ENCODE measurements around the gene SIRT3. TPM values are rescaled to one million over a fixed set of nuclear protein-coding genes. Genes with fewer than 3 reads are reported as not detected.

Gene SIRT3
- total RNA-seq, 2 donors from 2014 or later: 22.1 to 22.6 TPM

DNA sequence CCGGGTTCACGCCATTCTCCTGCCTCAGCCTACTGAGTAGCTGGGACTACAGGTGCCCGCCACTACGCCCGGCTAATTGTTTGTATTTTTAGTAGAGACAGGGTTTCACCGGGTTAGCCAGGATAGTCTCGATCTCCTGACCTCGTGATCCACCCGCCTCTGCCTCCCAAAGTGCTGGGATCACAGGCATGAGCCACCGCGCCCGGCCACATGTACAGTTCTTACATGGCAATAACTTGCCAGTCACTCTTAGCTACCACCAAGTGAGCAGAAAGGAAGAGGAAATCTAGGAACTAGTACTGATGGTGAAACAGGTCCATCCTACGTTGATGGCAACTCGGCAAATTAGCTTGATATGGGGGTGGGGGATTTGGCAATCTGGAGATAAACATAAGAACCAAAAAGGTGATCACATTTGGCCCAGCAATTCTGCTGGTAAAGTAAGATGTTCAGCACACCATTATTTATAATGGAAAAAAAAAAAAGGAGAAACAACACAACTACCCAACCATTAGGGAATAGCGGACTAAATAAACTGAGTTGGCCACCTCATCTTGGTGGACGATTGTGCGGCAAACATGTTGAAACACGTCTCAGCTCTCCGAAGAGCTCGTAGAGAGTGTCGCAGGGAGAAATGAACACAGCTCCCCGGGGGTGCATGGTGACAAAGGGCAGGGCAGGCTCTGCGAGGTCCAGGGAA is 47.4 kb upstream of the SIRT3 start:
- H3K27me3 ChIP-seq: peaks cover 0 to 13% of the 10 kb centered on the region in 2 donors
- 84 to 87% methylated on average over 23 of the region's 23 CpGs for WGBS, 2 donors

DNA sequence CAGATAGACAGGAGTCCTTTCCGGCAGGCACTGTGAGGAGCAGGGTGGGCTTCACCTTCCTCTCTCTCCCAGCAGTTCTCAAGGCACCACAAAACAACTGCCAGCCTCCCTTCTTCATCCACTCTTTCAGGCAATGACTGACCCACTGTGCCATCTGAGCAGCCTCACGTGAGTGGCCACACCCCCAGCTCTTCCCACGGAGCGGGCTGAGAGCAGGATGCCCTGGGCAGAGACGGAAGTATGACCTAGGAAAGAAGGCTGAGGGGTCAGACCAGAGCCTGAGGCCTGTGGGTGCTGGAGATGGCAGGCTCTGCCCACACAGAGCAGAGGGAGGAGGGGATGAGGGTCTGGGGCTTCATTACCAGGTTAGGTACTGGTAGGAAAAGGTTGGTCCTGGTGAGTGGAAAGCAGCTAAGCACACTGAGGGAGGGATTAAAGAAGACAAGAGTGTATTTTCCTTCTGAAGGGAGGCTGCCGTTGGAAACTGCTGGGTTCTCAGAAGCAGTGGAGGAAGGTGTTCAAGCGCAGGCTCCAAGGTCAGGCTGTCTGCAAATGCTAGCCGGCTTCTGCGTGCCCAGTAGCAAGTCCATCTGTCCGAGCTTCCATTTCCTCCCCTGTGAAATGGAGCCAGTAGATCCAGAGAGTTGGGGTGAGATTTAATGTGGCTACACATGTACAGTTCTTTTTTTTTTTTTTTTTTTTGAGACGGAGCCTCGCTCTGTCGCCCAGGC is 46.7 kb upstream of the SIRT3 start:
- H3K9me3 ChIP-seq: no peaks in the 10 kb centered on the region
- H3K4me3 ChIP-seq: no peak overlapping the region
- H3K36me3 ChIP-seq (replicated peaks in 1 of 2; ENCODE audit: insufficient read depth in 1 of 2, low read depth in 2 of 2): no peaks in the 10 kb centered on the region
- no peak overlapping the region for H3K27ac ChIP-seq
- intact Hi-C loops (cut with DNase I): no loop called here
- DNase-seq (no peak), ATAC-seq (no peak)
- peaks cover 32% of the 10 kb centered on the region for H3K4me1 ChIP-seq
- peaks cover 0 to 13% of the 10 kb centered on the region in 2 donors for H3K27me3 ChIP-seq
- TF ChIP-seq, protein P1, sequence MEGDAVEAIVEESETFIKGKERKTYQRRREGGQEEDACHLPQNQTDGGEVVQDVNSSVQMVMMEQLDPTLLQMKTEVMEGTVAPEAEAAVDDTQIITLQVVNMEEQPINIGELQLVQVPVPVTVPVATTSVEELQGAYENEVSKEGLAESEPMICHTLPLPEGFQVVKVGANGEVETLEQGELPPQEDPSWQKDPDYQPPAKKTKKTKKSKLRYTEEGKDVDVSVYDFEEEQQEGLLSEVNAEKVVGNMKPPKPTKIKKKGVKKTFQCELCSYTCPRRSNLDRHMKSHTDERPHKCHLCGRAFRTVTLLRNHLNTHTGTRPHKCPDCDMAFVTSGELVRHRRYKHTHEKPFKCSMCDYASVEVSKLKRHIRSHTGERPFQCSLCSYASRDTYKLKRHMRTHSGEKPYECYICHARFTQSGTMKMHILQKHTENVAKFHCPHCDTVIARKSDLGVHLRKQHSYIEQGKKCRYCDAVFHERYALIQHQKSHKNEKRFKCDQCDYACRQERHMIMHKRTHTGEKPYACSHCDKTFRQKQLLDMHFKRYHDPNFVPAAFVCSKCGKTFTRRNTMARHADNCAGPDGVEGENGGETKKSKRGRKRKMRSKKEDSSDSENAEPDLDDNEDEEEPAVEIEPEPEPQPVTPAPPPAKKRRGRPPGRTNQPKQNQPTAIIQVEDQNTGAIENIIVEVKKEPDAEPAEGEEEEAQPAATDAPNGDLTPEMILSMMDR (IDR thresholded peaks at IDR 0.05): no peak
- no peak for TF ChIP-seq POLR2A (IDR thresholded peaks at IDR 0.05)
- WGBS, 2 donors: 42 to 47% methylated on average over 10 to 13 of the region's 13 CpGs

More for the DNA sequence above, 47.4 kb upstream of the SIRT3 start:
- TF ChIP-seq, protein P1 (IDR thresholded peaks at IDR 0.05): no peak
- TF ChIP-seq POLR2A (IDR thresholded peaks at IDR 0.05): no peak
- Histone ChIP-seq H3K4me3 (no peak overlapping the region), H3K9me3 (no peaks in the 10 kb centered on the region), H3K4me1 (peaks cover 39% of the 10 kb centered on the region), H3K27ac (no peak overlapping the region), H3K36me3 (replicated peaks in 1 of 2; ENCODE audit: insufficient read depth in 1 of 2, low read depth in 2 of 2) (no peaks in the 10 kb centered on the region)
- ATAC-seq: no peak
- no peak for DNase-seq
- intact Hi-C loops (cut with DNase I): no loop called here

DNA sequence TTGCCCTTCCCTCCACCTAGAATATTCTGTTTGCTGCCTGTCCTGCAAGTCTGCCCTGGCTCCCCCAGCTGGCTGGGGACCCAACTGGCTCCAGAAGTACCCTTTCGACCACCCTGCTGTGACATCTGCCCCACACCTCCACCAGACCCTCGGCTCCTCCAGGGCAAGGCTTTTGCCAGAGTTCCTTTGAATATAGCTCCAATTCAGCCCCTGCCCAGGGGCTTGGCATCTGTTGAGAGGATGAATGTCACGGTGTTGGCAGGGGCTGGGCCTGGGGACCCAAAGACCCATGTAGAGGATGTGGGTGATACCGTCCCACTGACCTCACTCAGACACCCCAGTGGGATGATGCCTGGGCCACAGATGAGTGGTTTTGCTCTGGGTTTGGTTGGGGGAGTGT is 46.0 kb upstream of the SIRT3 start:
- intact Hi-C loops (cut with DNase I): no loop called here
- Histone ChIP-seq H3K36me3 (replicated peaks in 1 of 2; ENCODE audit: insufficient read depth in 1 of 2, low read depth in 2 of 2) (no peaks in the 10 kb centered on the region), H3K27ac (no peak overlapping the region), H3K4me3 (no peak overlapping the region), H3K4me1 (peaks cover 31% of the 10 kb centered on the region), H3K27me3 (peaks cover 0 to 13% of the 10 kb centered on the region in 2 donors), H3K9me3 (no peaks in the 10 kb centered on the region)
- no peak for ATAC-seq
- 66 to 75% methylated on average over 4 of the region's 4 CpGs for WGBS, 2 donors
- TF ChIP-seq, protein P1 (IDR thresholded peaks at IDR 0.05): no peak
- TF ChIP-seq POLR2A (IDR thresholded peaks at IDR 0.05): no peak
- no peak for DNase-seq

DNA sequence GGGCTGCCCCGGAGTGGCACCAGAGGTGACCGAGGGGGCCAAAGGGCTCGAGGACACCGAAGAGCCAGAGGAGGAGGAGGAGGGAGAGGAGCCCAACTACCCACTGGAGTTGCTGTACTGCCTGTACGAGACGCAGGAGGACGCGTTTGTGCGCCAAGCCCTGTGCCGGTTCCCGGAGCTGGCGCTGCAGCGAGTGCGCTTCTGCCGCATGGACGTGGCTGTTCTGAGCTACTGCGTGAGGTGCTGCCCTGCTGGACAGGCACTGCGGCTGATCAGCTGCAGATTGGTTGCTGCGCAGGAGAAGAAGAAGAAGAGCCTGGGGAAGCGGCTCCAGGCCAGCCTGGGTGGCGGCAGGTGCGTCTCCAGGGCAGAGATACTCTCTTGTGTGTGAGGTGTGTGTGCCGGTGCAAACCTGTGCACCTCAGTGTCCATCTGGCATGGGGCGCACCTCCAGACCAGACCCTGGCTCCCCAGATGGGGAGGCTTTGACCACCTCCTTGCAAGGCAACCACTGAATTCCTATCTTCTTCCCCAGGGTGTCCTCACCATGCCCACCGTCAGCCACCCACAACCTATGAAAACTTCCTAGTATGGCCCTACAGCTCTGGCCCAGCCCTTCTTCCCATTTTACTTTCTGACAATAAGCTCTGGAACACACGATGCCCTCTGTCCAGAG is 45.5 kb upstream of the SIRT3 start:
- WGBS, 2 donors: 31 to 40% methylated on average over 26 of the region's 26 CpGs
- no peaks in the 10 kb centered on the region for H3K9me3 ChIP-seq
- no peaks in the 10 kb centered on the region for H3K36me3 ChIP-seq (replicated peaks in 1 of 2; ENCODE audit: insufficient read depth in 1 of 2, low read depth in 2 of 2)
- H3K27me3 ChIP-seq: peaks cover 0 to 13% of the 10 kb centered on the region in 2 donors
- H3K27ac ChIP-seq: no peak overlapping the region
- intact Hi-C loops (cut with DNase I): no loop called here
- no peak for DNase-seq
- H3K4me3 ChIP-seq: no peak overlapping the region
- peaks cover 26% of the 10 kb centered on the region for H3K4me1 ChIP-seq
- no peak for ATAC-seq
- TF ChIP-seq POLR2A (IDR thresholded peaks at IDR 0.05): peak in 1 of 3 donors; percentile 4
- TF ChIP-seq, protein P1 (IDR thresholded peaks at IDR 0.05): no peak

Data from body of pancreas (tissue), 4 donors.